HG03354 (cell line): ENCODE measurements around the gene NEK11.

ENCODE experiments used
- ATAC-seq: cut with Tn5 transposase; IDR thresholded peaks from one replicate; pipeline ENCODE4 v1.9.1; 2021; ENCODE audit warnings: mild to moderate bottlenecking; ENCODE audit not compliant: unreplicated experiment, poor library complexity, severe bottlenecking

The NEK11 gene

DNA sequence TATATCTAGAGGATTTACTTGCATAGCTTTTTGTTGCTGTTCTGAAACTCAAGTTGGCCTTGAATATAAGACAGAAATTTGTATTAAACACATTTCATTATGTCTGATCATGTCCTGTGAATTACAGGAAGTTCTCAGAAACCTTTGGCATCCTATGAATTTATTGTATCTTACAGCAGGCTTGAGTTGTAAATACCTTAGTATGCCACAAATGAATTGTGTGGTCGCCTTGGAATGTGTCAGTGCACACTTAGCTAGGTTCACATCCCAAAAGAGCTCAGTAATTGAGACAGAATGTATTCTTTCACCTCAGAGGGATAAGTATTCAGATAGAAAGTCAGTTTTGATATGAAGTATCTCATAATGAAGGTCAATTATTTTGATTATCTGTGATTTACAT, 83.4 kb downstream of the NEK11 start:
- ATAC-seq, result no peak

DNA sequence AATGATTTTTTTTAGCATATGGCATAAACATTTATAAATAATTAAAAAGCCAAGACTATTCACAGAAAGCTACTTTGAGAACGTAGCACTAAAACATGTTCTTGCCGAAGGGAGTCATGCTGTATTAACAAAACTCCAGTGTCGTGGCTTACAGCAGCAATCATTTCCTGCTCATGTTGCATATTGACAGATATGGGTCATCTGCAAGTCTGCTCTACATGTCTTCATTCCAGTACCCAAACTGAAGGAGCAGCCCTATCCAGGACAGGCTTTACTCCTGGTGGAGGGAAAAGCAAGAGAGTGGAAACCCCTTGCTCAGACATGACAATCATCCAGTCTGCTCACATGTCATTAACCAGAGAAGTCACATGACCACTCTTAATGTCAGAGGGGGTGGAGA, 87.6 kb downstream of the NEK11 start:
- no peak for ATAC-seq

DNA sequence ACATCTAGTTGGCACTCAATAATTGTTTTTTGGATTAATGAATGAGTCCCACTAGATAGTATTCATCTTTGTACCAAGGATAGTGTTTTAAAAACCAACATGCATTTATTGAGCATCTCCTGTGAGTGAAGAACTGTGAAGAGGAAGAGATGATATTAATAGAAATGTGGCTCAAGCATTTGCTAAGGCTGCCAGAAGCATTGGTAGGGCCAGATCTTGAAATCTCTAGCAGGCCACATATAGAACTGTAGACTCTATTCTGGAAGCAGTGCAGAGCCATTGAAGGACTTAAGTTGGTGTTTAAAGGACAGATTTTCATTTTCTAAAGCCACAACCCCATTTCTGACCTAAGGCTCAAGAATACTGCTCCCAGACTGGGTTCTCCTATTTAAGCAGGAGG, 99.0 kb downstream of the NEK11 start:
- ATAC-seq, result no peak

DNA sequence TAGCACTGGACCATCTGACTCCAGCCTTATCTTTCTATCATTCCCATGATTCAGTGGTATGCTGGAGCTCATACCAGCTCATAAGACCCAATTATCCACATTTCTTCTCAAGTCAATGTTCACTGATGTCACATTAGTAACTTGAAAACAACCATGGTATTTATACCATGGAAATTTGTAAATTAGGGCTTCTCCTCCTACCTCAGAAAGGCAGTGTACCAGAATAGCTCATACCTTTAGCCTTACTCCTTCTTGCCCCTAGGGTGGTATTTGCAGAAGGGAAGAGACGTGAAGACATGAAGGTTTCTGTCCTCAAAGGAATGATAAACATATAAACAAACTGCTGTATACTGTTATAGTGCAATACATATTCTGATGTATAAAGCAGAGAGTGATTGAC, 114.2 kb downstream of the NEK11 start:
- ATAC-seq, result no peak

DNA sequence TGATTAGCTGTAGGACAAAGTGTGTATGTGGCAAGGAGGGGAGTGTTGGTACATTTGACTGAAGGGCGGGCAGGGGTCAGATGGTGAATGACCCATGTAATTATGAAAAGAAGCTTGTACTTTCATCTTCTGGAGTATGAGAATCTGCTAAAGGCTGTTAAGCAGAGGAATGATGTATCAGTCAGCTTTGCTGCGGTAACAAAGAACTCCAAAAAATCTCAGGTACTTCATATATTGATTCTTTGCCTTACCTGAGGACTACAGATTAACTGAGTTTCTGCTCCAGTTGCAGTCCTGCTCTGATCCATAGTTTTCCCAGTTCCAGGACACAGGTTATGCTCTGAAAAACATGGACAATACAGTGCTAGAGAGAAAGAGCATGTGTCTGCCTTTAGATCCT, 115.1 kb downstream of the NEK11 start:
- no peak for ATAC-seq

DNA sequence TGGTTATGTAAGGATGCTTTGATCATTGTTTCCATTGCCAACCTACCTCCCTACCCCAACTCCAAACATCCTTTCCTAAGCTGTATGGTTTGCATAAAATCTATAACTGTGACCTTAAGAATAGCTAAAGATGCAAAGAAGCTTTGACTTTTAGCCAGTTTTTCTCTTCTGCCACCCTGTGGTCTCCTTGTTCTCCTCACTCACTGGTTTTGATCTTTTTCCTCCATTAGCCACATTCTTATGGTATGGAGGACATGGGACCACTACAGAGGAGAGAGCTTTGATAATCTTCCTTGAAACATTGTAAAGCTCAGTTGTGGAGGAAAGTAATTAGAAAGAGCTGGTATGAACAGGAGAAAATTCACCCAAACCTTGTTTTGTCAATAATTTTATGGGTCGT, 115.9 kb downstream of the NEK11 start:
- no peak for ATAC-seq

DNA sequence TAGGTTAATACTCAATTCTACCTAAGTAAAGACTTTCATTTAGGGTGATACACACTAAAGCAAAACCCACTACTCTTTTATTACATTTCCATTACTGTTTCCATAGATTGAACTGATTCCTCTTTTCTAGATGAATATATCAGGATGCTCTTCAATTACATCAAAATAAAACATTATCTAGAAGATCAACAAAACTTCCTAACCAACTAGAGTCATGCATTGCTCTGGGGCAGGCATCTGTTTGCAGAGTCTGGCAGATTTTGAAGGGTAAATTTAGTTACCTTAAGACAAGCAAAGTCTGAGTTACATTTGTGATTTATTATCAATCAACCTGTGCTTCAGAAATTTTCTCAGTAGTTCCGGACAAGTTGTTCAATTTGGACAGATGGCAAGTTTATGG, 117.1 kb downstream of the NEK11 start:
- no peak for ATAC-seq

DNA sequence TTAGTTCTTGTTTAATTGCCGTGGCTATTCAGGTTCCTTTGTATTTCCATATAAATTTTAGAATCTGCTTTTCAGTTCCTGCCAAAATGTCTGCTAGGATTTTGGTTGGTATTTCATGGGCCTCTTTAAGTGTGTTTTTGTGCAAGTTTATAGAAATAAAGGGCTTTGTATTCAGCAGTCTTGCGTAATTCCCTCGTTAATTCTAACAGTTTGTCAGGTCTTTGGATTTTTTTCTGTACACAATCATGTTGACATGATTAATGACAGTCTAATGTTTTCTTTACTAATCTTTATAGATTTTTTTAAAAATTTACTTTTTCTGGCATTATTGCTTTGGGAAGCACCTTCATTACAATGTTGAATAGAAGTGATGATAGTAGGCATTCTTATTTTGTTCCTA, 120.9 kb downstream of the NEK11 start:
- no peak for ATAC-seq

DNA sequence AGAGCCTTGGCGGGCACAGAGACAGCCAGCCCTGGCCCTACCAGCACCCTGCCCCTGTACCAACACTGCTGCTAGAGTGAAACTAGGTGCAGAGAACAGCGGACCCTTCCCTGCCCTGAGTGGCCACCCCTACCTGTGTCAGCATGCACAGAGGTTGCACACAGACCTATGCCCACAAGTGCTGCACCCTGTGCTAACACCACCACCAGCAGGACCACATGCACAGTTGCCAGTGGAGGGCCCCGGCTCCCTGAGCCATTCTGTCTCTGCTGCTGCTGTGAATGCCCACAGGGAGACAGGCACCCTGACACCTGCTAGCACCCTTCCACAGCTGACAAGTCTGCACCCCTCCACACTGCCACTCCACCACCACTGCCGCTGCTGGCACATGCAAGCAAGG, 131.8 kb downstream of the NEK11 start:
- ATAC-seq, result no peak

DNA sequence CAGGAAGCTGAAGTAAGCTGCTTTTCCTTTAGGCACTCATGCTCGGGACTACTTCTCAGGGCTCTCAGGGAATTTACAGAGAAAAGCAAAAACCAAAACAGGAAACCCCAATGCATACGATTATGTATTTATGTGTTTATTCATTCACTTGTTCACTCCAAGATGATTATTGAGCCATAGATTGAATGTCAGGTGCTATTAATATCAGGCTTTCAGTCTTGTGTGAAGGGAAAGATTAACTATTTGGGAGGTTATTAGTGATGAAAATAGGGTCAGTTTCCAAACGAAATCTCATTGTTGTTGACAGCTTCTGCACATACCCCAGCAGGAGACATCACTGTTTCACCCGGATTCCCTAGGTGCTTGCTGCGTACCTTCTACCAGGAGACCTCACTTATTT, 135.8 kb downstream of the NEK11 start:
- no peak for ATAC-seq

DNA sequence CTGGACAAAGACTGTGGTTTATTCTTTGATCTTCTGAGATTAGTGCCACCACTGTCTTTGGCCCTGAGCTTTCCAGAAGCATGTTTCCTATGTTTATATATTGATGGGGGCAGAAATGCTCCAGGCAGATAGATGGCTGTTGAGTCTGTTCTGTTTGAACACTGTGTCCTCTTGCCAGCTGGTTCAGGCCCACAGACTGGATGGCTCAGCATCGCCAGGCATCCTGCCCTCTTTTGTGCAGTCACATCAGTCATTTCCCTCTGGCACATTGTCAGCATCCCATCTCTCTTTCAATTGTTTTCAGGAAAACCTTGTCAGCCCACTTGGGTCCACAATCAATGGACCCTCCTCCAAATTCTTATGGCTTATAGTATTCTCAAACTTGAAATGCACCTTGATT, 141.2 kb downstream of the NEK11 start:
- ATAC-seq, result no peak

DNA sequence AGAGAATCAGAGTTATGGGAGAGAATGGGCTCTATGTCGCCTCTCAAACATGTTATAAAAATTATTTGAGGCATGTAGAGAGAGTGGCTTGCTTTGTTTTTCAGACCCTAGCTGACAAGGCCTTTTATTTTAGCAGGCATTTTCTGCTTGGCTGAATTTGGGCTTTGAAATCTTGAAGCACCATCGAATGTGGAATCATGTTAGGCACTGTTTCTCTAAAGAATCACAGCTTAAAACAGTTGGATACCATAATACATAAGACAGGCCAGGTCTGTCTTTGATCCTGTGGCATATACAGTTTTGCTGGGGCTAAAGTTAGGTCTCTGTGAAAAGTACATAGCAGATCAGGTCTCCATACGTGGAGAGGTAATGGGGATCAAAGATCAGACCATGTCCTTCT, 142.7 kb downstream of the NEK11 start:
- no peak for ATAC-seq

DNA sequence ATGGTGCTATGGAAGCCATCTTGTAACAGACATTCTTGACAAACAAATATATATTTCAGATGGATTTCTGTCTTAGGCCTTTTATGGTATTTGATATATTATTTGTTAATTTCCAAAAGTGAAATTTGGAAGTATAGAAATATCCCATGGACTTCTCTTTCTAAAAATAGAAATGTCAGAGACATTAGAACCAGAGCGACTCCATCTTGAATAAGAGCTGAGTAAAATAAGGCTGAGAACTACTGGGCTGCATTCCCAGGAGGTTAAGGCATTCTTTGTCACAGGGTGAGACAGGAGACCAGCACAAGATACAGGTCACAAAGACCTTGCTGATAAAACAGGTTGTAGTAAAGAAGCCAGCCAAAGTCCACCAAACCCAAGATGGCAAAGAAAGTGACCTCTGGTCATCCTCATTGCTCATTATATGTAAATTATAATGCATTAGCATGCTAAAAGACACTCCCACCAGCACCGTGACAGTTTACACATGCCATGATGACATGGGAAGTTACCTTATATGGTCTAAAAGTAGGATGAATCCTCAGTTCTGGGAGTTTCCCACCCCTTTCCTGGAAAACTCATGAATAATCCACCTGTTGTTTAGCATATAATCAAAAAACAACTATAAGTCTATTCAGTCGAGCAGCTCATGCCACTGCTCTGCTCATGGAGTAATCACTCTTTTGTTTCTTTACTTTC, 146.0 kb downstream of the NEK11 start:
- ATAC-seq, result no peak

DNA sequence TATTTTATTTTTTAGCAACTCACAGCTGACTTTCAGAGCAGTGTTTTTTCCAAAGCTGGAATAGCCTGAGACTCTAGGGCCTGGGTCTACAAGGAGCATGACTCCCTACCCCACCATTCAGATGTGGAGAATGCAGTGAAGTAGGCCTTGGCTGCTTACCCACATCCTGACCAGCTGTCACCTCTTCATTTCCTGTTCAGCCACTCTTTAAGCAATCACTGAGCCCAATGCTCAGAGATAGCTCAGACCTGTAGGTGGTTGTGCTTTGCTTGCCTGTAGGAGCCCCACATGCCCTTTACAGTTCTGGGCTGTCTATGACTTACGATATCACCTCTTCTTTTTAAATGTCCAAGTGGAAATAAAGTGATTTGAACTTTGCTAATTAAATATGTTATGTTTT, 148.1 kb downstream of the NEK11 start:
- peak; percentile 98 for ATAC-seq

DNA sequence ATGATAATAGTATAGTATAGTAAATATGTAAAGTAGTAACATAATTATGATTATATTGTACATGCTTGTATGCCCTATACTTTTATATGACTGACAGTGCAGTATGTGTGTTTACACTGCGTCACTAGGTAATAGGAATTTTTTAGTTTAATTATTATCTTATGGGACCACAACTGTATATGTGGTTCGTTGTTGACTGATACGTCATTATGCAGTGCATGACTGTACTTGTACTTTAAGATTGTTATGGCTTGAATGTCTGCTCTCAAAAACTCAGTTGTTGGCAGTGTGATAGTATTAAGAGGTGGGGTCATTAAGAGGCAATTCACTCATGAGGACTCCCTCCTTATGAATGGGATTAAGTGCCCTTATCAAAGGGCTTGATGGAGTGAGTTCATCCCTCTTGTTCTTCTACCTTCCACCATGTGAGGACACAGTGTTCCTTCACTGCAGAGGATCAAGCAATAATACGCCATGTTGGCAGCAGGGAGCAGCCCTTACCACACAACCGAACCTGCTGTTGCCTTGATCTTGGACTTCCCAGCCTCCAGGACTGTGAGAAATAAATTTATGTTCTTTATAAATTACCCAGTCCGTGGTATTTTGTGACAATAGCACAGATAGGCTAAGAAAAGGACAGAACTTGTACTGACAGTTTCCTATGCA, 152.2 kb downstream of the NEK11 start:
- ATAC-seq, result no peak

DNA sequence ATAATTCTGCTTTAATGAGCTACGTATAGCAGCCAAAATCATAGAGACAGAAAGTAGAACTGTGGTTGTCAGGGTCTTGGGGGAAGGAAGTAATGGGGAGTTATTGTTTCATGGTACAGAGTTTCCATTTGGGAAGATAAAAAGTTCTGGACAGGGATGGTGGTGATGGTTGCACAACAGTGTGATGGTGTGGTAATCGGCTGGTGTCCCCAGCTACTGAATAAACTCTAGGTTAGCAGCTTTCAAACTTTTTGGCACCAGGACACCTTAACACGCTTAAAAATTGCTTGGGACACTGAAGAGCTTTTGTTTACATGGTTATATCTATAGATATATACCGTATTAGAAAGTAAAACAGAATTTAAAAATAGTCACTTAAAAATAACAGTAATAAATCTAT, 166.0 kb downstream of the NEK11 start:
- no peak for ATAC-seq

DNA sequence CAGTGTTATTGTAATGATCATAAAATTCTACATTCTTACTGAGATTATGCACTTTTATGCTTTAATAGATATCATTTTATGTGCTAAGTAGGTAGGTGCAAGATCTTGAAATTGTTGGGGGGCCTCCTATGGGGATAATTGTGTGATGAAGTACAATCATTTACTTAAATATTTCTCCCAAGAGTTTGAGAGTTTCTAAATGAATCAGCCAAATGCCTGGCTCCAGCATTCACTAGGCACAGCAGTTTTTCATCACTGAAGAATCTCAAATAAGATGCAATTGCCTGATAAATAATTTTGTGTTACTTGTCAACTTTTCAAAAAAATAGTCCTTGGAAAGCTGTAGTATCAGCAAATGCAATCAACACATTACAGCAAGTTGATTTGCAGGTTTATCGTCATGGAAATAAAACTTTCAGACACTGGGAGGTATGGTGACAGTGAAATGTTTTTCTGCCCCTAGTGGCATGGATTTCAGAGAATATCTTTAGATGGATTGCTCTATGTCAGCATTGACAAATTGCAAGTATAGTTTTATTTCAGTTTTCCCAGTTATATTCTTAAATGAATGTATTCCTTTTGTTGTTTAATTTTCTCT, 167.1 kb downstream of the NEK11 start:
- ATAC-seq, result no peak

DNA sequence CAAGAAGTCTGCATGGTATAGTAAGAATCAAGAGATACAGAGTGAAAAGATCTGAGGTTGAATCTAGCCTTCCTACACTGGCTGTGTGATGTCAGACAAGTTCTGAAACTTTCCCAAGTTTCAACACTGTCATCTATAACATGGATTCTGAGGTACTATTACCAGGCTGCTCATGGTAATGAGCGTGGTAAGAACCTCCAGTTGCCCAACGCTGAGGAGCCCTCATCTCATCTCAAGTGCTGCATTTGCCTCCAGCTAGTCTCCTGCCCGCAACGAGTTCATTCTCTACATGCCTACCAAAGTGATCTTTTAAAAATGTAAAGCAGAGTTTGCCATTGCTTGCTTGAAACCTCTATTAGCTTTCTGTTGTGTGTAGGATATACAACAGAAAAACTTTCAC, 168.1 kb downstream of the NEK11 start:
- no peak for ATAC-seq

DNA sequence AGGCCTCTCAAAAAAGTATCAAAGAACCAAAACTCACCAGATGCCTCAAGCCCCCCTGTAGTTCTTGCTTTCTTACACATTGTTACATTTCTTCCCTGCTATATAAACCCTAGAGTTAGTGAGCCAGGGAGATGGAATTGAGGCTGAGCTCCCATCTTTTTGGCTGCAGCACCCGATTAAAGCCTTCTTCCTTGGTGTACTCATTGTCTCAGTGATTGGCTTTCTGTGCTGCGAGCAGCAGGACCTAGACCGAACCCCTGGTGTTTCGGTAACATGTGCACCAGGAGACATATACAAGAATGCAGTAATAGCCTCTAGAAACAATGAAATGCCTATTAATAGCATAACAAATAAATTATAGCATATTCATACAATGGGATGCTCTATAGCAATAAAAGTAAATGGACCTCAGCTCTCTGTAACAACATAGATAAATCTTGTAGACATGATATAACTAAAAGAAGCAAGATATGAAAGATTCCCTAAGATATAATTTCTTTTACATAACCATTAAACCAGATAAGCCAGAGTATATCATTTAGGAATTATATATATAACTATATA, 174.0 kb downstream of the NEK11 start:
- ATAC-seq, result no peak

DNA sequence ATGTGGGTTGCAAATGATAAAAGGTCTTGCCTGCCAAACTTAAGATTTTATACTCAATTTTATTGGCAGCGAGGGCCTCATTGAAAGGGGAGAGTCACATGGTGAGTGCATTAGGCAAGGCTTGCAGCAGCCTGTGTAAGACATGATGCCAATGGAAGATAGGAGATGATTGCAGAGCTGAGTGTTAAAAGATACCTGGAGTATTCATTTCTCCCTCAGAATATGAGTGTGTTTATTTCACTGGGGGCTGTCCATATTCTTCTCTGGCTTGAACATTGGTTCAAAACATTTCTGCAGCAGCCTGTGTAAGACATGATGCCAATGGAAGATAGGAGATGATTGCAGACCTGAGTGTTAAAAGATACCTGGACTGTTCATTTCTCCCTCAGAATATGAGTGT, 189.7 kb downstream of the NEK11 start:
- no peak for ATAC-seq

DNA sequence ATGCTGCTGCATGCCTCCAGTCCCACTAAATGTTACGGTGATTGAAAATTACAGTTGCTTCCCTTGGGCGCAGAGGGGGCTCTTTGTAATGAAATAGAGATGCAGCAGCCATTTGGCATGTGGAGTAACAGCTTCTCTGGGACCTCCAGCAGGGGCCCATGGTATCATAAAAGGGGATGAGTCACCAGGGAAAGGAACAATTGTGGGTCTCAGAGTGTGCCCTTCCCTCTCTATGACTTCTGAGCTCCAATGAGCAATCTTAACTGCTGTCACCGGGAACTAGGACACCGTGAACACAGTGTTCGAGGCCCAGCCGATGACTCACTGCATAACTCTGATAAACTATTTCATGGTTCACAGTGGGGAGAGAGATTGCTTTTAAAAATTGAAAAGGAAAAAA, 190.1 kb downstream of the NEK11 start:
- no peak for ATAC-seq
